NCI-H2081 treated with DMSO at 0.1 percent for 48 hours (cell line): ENCODE measurements around the gene PTGS1.
"Not testable (repeated sequence)": the region's sequence is repeated elsewhere in the genome, so short reads cannot be mapped to it uniquely, and the experiment has no call there.

Experiments
- DNase-seq: peaks from one replicate; lab custom pipeline; 2025; lab: John Stamatoyannopoulos, UW

Gene PTGS1

GRCh38 chr9:122370869-122371755 is at the start of gene PTGS1:
Gene PTGS1, plus strand, starts transcription at chr9:122371024. Its CDS starts 61 bp downstream, at chr9:122371085.
- no peak for DNase-seq

DNA sequence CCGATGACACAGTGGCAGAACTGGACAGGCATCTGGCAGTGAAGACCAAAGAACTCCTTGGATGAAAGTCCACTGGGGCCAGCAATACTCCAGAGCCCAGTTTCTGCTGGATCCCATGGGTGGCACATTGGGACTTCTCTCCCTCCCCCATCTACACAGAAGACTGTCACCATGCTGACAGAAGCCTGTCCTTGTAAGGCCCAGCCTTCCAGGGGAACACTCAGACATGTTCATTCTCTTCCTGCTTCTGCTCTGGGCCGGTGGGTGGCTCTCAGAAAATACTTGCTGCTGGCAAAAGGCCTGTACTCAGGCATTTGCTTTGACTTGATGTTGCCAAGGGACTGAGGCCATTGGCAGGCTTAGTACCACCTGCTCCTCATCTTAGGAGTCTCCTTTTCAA is 48.3 kb upstream of the PTGS1 start:
- DNase-seq, result no peak

GRCh38 chr9:122324665-122325064 is 46.2 kb upstream of the PTGS1 start:
- not testable (repeated sequence) for DNase-seq

DNA sequence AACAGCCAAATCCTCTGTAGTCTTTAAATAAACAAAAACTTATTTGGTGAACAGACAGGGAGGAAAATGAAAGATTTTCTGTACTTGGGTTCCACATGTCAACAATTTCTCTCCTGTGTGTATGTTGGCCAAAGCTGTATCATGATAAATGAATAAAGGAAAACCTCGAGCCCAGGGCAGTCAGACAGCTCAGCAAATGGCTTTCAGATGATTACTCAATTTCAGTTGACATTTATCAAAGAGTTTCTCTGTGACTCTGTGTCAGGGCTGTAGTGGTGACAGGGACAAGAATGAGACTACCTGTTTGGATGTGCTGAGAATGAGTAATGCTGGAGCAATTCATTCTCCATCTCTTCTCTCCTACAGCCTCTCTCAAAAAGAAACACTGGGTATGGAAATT is 45.7 kb upstream of the PTGS1 start:
- DNase-seq, result no peak

DNA sequence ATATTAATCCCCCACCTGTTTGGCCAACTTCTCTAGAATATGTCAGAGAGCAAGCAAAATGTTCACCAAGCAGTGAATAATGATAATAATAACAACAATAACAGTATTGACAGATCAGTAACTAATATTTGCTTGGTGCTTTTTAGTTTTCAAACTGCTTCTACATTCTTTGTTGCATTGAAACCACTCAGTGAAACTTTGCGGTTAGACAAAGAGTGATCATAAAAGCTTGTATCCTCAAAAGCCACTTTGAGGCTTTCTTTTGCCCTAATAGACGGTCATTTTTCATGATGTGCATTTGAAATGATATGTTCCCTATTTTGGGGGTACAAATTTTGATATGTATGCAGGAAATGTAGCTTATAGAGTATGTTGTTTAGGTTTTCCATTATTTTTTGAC is 43.6 kb upstream of the PTGS1 start:
- no peak for DNase-seq

DNA sequence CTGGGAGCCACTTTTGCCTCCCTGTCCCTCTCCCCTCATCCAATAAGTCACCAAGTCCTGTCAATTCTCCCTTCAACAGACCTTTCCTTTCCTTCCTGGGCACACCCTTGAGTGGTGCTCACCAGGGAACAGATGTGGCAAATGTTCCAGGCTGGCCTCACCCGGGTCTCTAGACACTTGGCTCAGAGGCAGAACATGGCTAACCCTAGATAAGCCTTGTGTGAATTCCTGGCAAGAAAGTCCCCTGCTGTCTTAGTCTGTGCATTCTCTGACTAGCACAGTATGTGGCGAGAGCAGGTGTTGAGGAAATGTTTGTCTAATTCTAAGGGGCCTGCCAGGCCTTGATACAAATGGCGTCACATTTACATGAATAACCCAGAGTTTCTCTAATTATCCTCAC is 41.2 kb upstream of the PTGS1 start:
- no peak for DNase-seq

- DNase-seq, result not testable (repeated sequence)
Observed at GRCh38 chr9:122330466-122330865, 40.4 kb upstream of the PTGS1 start.

- DNase-seq, result no peak
Observed at GRCh38 chr9:122331523-122331927, 39.3 kb upstream of the PTGS1 start.

GRCh38 chr9:122332083-122332482 is 38.7 kb upstream of the PTGS1 start:
- no peak for DNase-seq

DNA sequence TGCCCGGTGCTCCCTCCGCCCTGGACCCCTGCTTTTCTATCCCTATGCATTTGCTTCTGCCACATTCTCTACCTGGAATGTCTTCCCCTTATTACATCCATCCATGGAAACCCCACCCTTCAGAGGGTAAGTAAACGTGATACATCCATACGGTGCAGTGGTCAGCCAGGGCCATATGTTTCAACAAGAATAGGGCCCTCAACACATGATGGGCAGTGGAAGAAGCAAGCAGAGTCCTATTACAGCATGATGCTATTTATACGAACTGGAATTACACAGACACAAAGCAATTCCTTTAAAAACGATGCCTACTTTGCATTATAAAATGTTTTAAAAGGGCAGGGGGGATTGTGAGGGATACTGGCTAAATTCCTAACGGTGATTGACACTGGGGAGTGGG is 38.2 kb upstream of the PTGS1 start:
- DNase-seq, result no peak

DNA sequence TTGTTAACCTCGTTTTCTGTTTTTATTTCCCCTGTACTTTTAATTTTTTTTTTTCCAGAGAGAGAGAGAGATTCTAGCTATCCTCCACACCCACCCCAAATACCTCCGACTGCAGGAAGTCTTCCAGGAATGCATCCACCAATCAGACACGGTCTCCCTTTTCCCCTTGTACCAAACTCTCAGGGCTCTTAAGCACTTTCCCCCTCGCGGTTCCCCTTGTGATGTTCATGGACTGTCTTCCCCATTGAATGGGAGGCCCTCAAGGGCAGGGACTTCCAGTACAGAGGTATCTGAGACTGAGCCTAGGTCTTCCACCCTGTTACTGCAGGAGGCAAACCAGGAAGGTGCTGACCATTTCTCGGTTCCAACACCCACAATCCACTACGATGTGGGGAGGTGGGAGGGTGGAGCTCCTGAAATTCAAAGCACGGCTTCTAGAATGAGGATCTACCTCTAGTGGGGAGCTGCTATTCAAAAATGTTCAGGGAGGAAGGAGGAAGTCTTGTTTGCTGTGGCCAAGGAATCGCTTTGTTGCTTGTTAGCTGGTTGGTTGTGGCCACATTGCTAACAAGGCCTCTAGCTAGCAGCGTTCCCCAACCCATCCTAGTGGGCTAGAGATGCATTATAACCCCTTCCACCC is 37.5 kb upstream of the PTGS1 start:
- DNase-seq, result no peak

GRCh38 chr9:122334916-122335315 is 35.9 kb upstream of the PTGS1 start:
- DNase-seq, result no peak

DNA sequence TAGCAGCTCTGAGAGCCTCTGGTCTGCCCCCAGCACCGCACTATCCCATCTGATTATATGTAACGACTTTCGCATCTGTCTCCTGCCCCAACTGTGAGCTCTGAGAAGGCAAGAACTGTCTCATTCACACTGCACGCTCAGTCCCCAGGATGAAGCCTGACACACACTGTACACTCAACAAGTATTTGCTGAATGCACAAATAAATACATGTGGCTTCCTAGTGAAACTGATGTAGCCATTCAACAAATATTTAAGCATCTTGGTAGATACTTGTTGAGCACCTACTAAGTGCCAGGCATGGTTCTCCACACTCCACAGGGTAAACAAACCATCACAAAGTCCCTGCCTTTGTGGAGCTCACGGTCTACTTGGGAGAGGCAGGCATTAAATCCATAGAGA is 34.6 kb upstream of the PTGS1 start:
- no peak for DNase-seq

DNA sequence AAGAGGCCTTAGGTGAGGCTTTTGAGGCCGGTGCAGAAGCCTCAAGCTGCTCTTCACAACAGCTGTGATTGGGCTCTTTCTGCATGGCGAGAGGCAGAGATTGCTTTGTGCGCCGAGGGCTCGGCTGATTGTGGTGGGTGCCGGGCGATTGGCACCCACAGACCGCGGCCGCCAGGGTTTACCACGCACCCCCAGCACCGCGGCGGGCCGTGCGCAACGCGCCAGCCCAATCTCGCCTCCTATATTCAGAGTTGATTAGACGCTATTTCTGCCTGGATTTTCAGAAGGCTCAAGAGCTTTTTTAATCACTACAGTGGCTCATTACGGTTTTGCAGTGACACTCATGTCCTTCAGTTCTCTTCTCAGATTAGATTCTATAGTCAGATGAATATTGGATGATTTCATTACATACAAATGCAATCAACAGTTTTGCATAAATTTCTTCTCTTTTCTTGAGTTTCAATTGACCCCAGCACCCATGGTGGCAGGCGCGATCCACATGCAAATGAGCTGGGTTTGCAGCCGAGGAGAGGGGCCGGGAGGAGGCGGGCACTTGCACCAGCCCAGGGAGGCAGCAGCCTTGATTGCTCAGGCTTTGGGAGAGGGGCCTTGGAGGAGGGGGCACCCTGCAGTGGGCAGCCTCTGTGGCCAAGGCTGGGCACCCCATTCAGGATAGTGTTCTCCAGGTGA is 33.8 kb upstream of the PTGS1 start:
- no peak for DNase-seq

- no peak for DNase-seq
Observed at GRCh38 chr9:122337556-122337929, 33.3 kb upstream of the PTGS1 start.

- DNase-seq, result no peak
Observed at GRCh38 chr9:122338536-122338935, 32.3 kb upstream of the PTGS1 start.

DNA sequence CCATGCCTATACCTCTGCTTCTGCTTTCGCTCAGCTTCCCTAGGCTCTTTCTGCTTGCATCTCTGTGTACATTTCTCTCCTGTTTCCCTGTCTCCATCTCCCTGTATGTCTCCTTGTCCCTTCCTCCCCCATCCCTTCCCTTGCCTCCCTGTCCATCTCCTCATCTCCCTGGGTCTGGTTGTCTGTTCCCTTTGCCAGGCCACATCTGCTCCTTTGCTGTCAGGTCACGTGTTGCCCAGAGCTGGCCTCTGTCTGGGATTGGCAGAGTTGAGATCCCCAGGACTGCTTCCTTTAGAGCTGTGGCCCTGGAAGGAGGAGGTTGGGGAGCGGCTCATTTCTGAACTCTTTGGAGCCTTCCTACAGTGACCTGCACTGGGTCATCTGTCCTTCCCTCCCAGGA is 31.8 kb upstream of the PTGS1 start:
- DNase-seq, result no peak

GRCh38 chr9:122339579-122339978 is 31.2 kb upstream of the PTGS1 start:
- no peak for DNase-seq

DNA sequence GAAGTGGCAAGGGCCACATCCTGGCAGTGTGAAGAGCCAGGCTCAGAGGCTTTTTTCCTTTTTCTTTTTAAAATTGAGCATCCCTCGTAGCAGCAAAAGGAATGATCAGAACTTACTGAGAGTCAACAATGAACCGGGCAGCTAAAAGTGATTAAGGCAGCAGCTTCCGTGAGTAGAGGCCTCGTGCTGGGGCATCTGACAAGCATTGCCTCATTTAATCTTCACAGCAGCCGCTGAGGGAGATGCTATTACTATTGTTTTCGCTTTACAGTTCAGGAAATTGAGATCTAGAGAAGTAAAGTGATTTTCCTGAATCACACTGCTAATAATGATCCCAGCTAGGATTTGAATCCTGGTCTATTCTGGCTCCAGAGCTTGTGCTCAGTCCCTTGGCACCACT is 30.7 kb upstream of the PTGS1 start:
- no peak for DNase-seq

- DNase-seq, result no peak
Observed at GRCh38 chr9:122342323-122343050, 28.3 kb upstream of the PTGS1 start.

DNA sequence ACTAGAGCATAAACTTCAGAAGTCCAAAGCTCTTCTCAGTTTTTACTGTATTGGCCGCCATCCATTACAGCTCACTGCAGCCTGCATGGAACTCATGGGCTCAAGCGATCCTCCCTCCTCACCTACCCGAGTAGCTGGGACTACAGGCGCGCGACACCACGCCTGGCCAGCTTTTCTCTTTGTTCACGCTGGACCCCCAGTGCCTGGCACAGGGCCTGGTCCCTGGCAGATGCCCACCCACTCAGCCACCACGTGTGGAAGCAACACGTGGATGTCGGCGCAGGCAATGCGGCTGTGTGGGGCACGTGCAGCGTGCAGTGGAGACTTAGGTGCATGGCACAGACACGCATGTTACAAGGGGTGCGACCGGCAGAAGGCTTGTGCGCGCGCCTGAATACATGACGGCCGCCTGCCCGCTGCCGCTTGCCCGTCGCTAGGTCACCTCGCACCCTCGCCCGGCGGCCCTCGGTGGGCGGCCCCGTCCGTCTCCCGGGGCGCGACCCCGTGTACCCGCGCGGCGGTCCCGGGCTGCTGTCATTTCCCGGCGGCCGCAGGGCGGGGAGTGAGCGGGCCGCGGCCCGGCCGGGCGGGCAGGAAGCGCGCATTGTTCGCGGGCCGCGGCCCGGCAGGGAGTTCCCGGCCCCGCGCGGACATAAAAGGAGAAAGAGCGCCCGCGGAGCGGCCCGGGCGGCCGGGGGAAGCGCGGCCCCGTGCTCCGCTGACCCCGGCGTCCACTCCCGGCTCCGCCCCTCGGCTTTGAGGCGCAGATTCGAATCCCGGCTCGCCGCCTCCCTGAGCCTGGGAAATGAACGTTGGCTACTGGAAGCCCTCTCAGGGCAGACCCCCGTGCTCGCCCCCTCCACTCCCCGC is 24.1 kb upstream of the PTGS1 start:
- no peak for DNase-seq
